Embryonic facial prominence (tissue), 1 donor: ENCODE data around the gene MSTO1.
"Not testable (repeated sequence)": the region's sequence is repeated elsewhere in the genome, so short reads cannot be mapped to it uniquely, and the experiment has no call there.

ENCODE experiments used
- DNase-seq: peaks from one replicate; pipeline ENCODE4 v3.0.0-alpha.2; 2016; ENCODE audit errors: extremely low spot score

MSTO1 gene

GRCh38 chr1:155613226-155613625, 3.2 kb downstream of the MSTO1 start:
- DNase-seq: not testable (repeated sequence)

GRCh38 chr1:155622191-155622590, 12.2 kb downstream of the MSTO1 start:
- no peak for DNase-seq

DNA sequence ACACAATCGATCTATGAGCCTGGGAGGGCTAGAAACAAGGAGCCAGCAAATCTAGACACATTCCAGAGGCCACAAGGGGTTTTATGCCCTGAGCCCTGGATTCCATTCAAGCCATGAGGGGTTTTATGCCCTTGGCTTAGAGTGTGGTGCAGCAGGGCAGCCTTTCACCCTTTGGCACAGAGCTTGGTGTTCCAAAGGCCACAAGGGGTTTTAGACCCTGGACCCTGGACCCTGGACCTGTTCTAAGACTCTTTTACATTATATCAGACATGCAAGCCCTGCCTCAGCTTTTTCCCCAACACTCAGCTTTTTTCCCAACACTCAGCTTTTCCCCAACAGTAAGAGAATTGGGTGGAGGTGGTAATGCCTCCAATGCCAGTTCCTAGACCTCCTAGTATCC, 13.3 kb downstream of the MSTO1 start:
- no peak for DNase-seq

DNA sequence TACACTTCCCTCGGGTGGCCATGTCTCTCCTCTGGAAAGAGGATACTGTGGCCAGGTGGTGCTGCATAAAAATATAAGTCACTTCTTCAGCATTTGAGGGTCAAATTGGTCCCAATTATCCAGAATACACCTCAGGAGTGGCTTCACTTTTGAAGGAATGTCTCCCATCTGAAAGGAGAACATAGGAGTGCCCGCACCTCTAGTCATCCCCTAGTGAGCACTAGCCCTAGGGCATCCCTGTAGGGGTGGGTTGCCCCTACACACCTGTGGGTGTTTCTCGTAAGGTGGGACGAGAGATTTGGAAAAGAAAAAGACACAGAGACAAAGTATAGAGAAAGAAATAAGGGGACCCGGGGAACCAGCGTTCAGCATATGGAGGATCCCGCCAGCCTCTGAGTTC, 16.4 kb downstream of the MSTO1 start:
- DNase-seq: not testable (repeated sequence)

DNA sequence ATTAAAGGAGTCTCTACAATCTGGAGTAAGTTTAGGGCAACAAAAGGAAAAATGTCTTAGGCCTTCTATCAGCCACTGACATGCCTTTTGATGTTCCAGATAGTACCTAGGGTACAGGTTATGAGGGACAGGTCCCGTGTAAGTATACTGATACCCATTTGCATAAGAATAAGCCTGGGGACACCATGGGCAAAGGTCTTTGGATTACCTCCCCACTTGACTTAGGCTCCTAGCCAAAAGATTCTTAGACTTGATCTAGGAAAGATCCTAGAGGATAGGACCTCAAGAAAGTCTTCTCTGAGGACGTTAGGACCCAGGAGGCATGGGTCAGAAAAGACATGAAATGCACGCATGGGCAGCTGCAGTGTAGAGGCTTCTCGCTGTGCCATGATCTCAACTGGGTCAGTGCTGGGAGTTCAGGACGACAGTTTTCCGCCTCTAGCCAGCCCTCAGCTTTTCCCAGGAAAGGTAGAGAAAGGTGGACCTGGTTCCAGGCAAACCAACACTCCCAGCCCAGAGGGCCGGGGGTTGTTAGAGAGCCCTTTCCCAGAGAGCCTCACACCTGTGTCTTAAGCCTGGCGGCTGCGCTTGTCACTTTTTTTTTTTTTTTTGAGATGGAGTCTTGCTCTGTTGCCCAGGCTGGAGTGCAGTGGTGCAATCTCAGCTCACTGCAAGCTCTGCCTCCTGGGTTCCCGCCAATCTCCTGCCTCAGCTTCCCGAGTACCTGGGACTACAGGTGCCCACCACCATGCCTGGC, 26.6 kb downstream of the MSTO1 start:
- no peak for DNase-seq

DNA sequence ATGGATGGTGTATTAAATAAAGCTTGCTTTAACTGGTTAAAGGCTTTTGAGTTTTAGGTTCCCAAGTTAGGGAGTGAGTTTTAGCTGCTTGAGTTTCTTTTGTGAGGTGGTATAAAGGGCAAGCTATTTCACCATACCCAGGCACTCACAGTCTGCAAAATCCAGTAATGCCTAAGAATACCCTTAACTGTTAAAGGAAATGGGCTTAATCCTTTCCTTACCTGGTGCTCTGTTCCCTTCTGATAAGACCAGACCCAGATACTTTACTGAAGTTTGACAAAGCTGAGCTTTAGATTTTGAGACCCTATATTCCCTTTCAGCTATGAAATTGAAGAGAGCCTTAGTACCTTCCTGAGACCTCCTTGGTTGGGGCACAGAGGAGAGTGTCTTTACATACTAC, 30.3 kb downstream of the MSTO1 start:
- no peak for DNase-seq

DNA sequence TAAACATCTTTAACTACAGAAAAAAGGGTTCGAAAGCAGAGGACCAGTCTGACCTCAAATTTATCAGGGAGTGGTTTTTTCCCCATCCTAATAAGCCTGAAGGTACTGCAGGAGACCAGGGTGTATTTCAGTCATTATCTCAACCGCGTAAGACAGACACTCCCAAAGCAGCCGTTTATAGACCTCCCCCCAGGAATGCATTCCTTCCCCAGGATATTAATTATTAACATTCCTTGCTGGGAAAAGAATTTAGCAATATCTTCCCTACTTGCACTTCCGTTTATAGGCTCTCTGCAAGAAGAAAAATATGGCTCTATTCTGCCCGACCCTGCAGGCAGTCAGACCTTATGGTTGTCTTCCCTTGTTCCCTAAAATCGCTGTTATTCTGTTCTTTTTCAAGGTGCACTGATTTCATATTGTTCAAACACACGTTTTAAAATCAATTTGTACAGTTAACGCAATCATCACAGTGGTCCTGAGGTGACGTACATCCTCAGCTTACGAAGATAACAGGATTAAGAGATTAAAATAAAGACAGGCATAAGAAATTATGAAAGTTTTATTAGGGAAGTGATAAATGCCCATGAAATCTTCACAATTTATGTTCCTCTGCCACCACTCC, 32.7 kb downstream of the MSTO1 start:
- DNase-seq: not testable (repeated sequence)

GRCh38 chr1:155643230-155643629, 33.2 kb downstream of the MSTO1 start:
- no peak for DNase-seq

DNA sequence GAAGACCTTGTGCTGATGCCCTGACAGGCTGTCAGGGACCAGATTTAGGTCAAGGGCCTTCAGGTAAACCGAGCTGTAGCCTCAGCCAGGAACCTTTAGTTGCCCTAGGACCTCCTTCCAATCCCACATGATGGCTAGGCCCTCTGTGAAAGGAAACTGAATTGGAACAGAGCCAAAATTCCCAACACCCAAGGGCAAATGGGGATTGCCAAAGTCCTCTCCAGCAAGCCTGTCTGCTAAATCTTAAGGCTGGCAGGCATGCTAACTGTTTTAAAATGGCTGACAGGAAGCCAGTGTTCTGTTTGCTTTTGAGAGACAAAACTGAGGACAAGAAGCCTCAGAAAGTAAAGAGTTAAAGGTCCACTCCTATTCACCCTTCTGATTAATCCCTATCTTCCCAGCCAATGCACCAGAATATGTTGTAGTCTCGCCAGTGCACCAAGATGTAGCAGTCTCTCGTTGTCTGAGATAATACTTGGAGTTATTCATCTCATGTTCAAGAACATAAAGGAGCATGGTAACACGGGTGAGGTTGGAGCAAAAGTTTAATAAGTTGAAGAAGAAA, 35.1 kb downstream of the MSTO1 start:
- DNase-seq: no peak

DNA sequence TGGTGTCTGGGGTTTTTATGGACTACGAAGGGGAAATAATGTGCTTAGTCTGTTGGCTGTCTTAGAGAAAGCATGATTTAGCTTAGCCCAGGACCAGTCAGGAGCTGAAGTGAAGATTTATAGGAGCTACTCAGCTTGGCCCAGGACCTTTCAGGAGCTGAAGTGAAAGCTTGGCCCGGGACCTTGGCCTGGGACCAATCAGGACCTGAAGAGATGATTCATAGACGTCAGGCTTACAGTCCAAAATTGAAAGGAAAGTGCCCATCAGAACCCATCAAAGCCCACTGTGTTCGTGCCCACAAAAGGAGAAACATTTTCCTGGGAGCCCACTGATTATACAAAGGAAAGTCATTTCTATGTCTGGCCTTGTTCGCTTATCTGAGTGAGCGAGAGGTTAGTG, 35.6 kb downstream of the MSTO1 start:
- DNase-seq: no peak

- DNase-seq: no peak
Measured at GRCh38 chr1:155646307-155646706, 36.3 kb downstream of the MSTO1 start.

DNA sequence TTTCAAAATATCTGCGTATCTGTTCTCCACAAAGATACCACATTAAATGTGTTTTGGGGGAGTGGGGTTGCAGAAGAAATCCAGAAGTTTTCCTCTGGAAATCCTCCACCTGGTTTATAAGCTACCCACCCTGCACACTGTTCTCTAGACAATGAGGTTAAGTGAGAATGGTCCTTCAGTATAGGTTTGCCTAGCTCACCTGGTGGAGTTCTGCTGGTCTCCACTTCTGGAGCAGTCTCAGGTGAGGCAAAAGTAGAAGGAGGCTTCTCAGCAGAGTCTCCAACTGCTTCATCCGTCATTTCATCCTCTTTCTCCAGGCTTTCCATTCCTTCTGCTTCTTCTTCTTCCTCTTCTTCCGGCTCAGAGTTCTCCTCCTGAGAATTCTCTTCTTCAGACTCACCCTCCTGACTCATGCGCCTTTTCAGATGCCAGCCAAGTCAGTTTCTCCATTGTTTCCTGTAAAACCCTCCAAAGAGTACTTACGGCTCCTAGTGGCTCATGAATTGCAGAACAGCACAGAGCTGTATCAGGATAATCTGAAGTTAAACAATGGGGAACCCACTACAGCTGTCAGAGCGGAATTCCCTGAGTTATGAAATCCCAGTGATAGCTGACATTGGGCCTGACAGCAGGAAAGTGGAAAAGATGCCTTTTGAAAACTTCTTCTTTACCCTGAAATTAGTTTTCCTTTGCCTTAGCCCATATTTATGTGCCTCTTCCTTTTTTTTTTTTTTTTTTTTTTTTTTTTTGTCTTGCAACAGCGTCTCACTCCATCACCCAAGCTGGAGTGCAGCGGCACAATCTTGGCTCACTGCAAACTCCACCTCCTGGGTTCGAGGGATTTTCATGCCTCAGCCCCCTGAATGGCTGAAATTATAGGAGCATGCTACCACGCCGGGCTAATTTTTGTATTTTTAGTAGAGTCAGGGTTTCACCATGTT, 38.5 kb downstream of the MSTO1 start:
- DNase-seq: no peak

DNA sequence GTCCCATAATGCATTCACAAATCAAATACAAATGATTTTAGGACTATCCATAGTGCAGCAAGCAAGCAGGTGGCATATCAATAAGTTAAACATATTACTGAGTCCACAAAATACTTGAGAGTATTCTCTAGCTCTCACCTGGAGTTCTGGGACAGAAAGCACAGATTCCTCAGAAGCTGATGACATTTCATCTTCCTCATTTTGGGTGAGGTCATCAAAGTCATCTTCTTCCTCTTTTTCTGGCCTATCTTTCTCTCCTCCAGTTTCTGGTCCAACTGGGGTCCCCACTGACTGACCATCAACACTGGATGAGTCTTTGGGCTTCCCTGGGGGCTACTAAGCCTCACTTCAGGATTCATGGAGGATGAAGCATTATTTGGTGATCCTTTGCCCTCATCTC, 39.7 kb downstream of the MSTO1 start:
- DNase-seq: no peak

GRCh38 chr1:155650231-155650757, 40.3 kb downstream of the MSTO1 start:
- DNase-seq: no peak

DNA sequence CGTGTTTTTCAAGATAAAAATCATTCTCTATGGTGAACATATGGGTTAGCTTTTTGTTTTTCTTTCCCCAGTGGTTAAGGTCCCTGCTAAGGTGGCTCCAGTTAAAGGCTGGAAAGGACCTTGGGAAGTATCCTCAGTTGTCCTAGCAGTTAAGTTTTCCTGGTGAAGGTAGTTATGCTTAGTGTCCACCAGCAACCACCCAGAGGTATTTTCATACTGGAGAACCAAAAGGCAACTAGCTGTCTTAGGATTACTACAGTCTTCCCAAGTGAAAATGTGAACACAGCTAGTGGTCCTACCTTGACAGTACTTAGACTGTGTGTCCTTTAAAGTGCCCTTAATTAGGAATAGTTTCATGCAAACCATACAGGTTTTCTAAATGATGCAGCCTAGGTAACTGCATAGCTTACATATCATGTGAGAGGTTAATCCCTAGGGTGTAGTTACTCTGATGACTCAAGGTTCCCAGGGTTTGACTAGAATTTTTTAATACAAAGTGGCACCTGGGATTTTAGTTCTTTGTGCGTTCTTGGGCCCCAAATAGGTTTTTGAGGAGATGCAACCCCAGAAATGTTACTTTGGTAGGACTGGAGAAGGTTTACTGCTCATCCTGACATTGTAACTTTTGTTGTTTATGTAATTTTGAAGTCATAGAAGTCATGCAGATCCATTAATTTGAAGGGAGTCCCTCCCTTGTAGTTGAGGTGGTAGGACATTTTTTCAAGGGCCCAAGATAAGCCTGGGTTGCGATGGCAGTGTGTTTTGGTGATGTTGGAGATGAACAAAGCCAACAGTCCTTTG, 42.0 kb downstream of the MSTO1 start:
- no peak for DNase-seq

GRCh38 chr1:155652951-155653350, 42.9 kb downstream of the MSTO1 start:
- no peak for DNase-seq

GRCh38 chr1:155657463-155657862, 47.4 kb downstream of the MSTO1 start:
- no peak for DNase-seq

GRCh38 chr1:155661239-155661638, 51.2 kb downstream of the MSTO1 start:
- DNase-seq: not testable (repeated sequence)
